Stomach (tissue), 4 donors: ENCODE data around the gene ALKBH7.

ENCODE experiments used
- CTCF ChIP-seq, 7 experiments: fragments of 450-650 bp in 4 of 7; fragments of 200-600 bp in 3 of 7; sonication (generic) in 3 of 7; IDR thresholded peaks; one replicate each; pipeline ENCODE4 v1.5.1; 2016 to 2019; ENCODE audit warnings: antibody characterized with exemption in 7 of 7, control low read depth in 2 of 7, mild to moderate bottlenecking in 1 of 7
- EP300 ChIP-seq: sonication (generic); formaldehyde crosslinking; IDR thresholded peaks from one replicate; pipeline ENCODE4 v1.6.1; 2017; ENCODE audit warnings: antibody characterized with exemption
- POLR2A ChIP-seq, 4 donors: fragments of 450-650 bp; IDR thresholded peaks; one replicate each; pipeline ENCODE4 v1.6.1; 2016; ENCODE audit warnings: antibody characterized with exemption in 4 of 4, control low read depth in 2 of 4, mild to moderate bottlenecking in 1 of 4, moderate library complexity in 1 of 4
- POLR2AphosphoS5 ChIP-seq, 3 donors: sonication (generic); formaldehyde crosslinking; IDR thresholded peaks; one replicate each; pipeline ENCODE4 v1.6.1; 2016; ENCODE audit warnings: antibody characterized with exemption in 3 of 3

GRCh38 chr19:6383188-6383587 is 10.6 kb downstream of the ALKBH7 start:
- TF ChIP-seq EP300 (no peak), POLR2A (IDR thresholded peaks at IDR 0.05) (no peak), CTCF (IDR thresholded peaks at IDR 0.05) (no peak), POLR2AphosphoS5 (IDR thresholded peaks at IDR 0.05) (no peak)
